SK-N-SH (cell line): ENCODE data around the gene NTSR1. TPM values are rescaled to one million over a fixed set of nuclear protein-coding genes. Genes with fewer than 3 reads are reported as not detected.

ENCODE experiments used
- CTCF ChIA-PET: fragments of 300-600, 350-600 bp; formaldehyde crosslinking; extraction: SDS; loops from one replicate; lab custom pipeline; 2021; lab: Yijun Ruan, JAX
- POLR2A ChIA-PET: fragments of 350-600 bp; sonication (Branson Sonifier 250); formaldehyde crosslinking; extraction: SDS; loops from one replicate; lab custom pipeline; 2020; ENCODE audit warnings: antibody characterized with exemption, inconsistent platforms; lab: Yijun Ruan, JAX
- DNase-seq: peaks from one replicate; pipeline ENCODE4 v3.0.0; 2012
- H2AFZ ChIP-seq: fragments of 200-600 bp; sonication (generic); 2 replicates; pipeline ENCODE4 v1.8.1; 2016; ENCODE audit warnings: antibody characterized with exemption, mild to moderate bottlenecking, low read depth
- H3F3A ChIP-seq: fragments of 200-600 bp; sonication (generic); replicated peaks from 2 replicates; pipeline ENCODE3; 2016; ENCODE audit warnings: antibody characterized with exemption, mild to moderate bottlenecking; ENCODE audit not compliant: insufficient read depth
- H3K27ac ChIP-seq, 2 experiments: fragments of 200-500 bp in 1 of 2; fragments of 200-600 bp in 1 of 2; sonication (Bioruptor generic) in 1 of 2; sonication (generic), shearing (Covaris generic) in 1 of 2; 2 replicates each; pipeline versions ENCODE4 v1.5.1 to v1.6.1; 2014 to 2016; ENCODE audit warnings: low read depth in 2 of 2, inconsistent platforms in 1 of 2, low read length in 1 of 2, mild to moderate bottlenecking in 1 of 2, mixed read lengths in 1 of 2
- H3K27me3 ChIP-seq: fragments of 200-600 bp; sonication (generic), shearing (Covaris generic); 2 replicates; pipeline ENCODE4 v1.6.1; 2016; ENCODE audit warnings: mixed run types; ENCODE audit not compliant: insufficient read depth
- H3K36me3 ChIP-seq, 2 experiments: fragments of 200-500 bp in 1 of 2; fragments of 200-600 bp in 1 of 2; sonication (Bioruptor generic) in 1 of 2; sonication (generic) in 1 of 2; replicated peaks in 1 of 2; 2 replicates each; pipeline versions ENCODE3 to v1.5.1; 2014 to 2016; ENCODE audit warnings: low read length in 1 of 2, mild to moderate bottlenecking in 1 of 2; ENCODE audit not compliant: insufficient read depth in 2 of 2, control insufficient read depth in 1 of 2
- H3K4me1 ChIP-seq, 2 experiments: fragments of 200-500 bp in 1 of 2; fragments of 200-600 bp in 1 of 2; sonication (Bioruptor generic) in 1 of 2; sonication (generic), shearing (Covaris generic) in 1 of 2; 2 replicates each; pipeline versions ENCODE4 v1.5.1 to v1.6.1; 2014 to 2016; ENCODE audit warnings: low read depth in 1 of 2, low read length in 1 of 2, mixed run types in 1 of 2; ENCODE audit not compliant: insufficient read depth in 2 of 2, control insufficient read depth in 1 of 2
- H3K4me2 ChIP-seq: fragments of 200-600 bp; sonication (generic), shearing (Covaris generic); 2 replicates; pipeline ENCODE4 v1.6.1; 2017; ENCODE audit warnings: mixed run types
- H3K4me3 ChIP-seq, 2 experiments: fragments of 200-500 bp in 1 of 2; fragments of 200-600 bp in 1 of 2; sonication (Bioruptor generic) in 1 of 2; sonication (generic), shearing (Covaris generic) in 1 of 2; 2 replicates each; pipeline versions ENCODE4 v1.5.1 to v1.8.1; 2014 to 2016; ENCODE audit warnings: low read depth in 2 of 2, inconsistent platforms in 1 of 2, low read length in 1 of 2, mild to moderate bottlenecking in 1 of 2, mixed read lengths in 1 of 2, moderate library complexity in 1 of 2
- H3K79me2 ChIP-seq: fragments of 200-600 bp; sonication (generic); 2 replicates; pipeline ENCODE4 v1.8.1; 2017; ENCODE audit warnings: mild to moderate bottlenecking; ENCODE audit not compliant: insufficient read depth
- H3K9ac ChIP-seq: fragments of 200-600 bp; sonication (generic); 2 replicates; pipeline ENCODE4 v1.6.1; 2017; ENCODE audit warnings: mixed run types
- H3K9me2 ChIP-seq: fragments of 200-600 bp; sonication (generic); 2 replicates; pipeline ENCODE4 v1.6.1; 2017; ENCODE audit warnings: mixed run types
- H3K9me3 ChIP-seq: fragments of 200-600 bp; sonication (generic); 2 replicates; pipeline ENCODE4 v1.6.1; 2017; ENCODE audit warnings: mixed run types, mild to moderate bottlenecking, moderate library complexity
- H4K20me1 ChIP-seq: fragments of 200-600 bp; sonication (generic); 2 replicates; pipeline ENCODE4 v1.6.1; 2017; ENCODE audit warnings: mild to moderate bottlenecking, mixed run types; ENCODE audit not compliant: insufficient read depth
- CHD2 ChIP-seq: fragments of 150-350 bp; IDR thresholded peaks from 2 replicates; pipeline ENCODE4 v1.6.1; 2018; ENCODE audit warnings: low read length; ENCODE audit not compliant: partially characterized antibody
- CTCF ChIP-seq: fragments of 200-600 bp; sonication (generic); IDR thresholded peaks from 2 replicates; pipeline ENCODE4 v1.6.1; 2017; ENCODE audit warnings: antibody characterized with exemption, mild to moderate bottlenecking, moderate library complexity
- FOSL2 ChIP-seq: IDR thresholded peaks from 2 replicates; pipeline ENCODE4 v1.4.0; 2012; ENCODE audit warnings: low read depth, mild to moderate bottlenecking, moderate library complexity, borderline replicate concordance
- GABPA ChIP-seq: IDR thresholded peaks from 2 replicates; pipeline ENCODE4 v1.4.0; 2012; ENCODE audit warnings: low read depth, mild to moderate bottlenecking
- GATA2 ChIP-seq: sonication (generic); formaldehyde crosslinking; IDR thresholded peaks from 2 replicates; pipeline ENCODE4 v1.5.0; 2020; ENCODE audit warnings: mild to moderate bottlenecking, missing genetic modification reagents
- JUND ChIP-seq: IDR thresholded peaks from 2 replicates; pipeline ENCODE4 v1.4.0; 2012
- MAX ChIP-seq: IDR thresholded peaks from 2 replicates; pipeline ENCODE4 v1.4.0; 2012; ENCODE audit warnings: low read depth
- MEF2A ChIP-seq: IDR thresholded peaks from 2 replicates; pipeline ENCODE4 v1.4.0; 2012; ENCODE audit warnings: low read depth, borderline replicate concordance
- RCOR1 ChIP-seq: fragments of 150-350 bp; IDR thresholded peaks from 2 replicates; pipeline ENCODE4 v1.6.1; 2017; ENCODE audit warnings: antibody characterized with exemption, low read length
- RFX5 ChIP-seq: IDR thresholded peaks from 2 replicates; pipeline ENCODE4 v1.6.1; 2012; ENCODE audit warnings: mild to moderate bottlenecking, improper control_type of control experiment, low read length
- SMC3 ChIP-seq: IDR thresholded peaks from 2 replicates; pipeline ENCODE4 v1.6.1; 2012; ENCODE audit warnings: low read depth, low read length, improper control_type of control experiment
- TAF1 ChIP-seq: IDR thresholded peaks from 2 replicates; pipeline ENCODE4 v1.6.1; 2012; ENCODE audit warnings: low read depth, mild to moderate bottlenecking, low read length, moderate library complexity, borderline replicate concordance
- TCF12 ChIP-seq: IDR thresholded peaks from 2 replicates; pipeline ENCODE4 v1.4.0; 2012
- USF2 ChIP-seq: fragments of 150-350 bp; IDR thresholded peaks from 2 replicates; pipeline ENCODE4 v1.6.1; 2017; ENCODE audit warnings: antibody characterized with exemption, low read length, low read depth, borderline replicate concordance
- WGBS: methylation state at CpG from one replicate; pipeline ENCODE4 v1.1.6; 2017; ENCODE audit warnings: low lambda C conversion rate; 5-methylcytosine and 5-hydroxymethylcytosine counted together
- polyA plus RNA-seq, 3 experiments: library from polyadenylated mRNA; depleted of rRNA; stranded (reverse); fragments of >200 nt; gene quantifications; 2 replicates each; pipeline ENCODE4 v1.2.3, GENCODE V29; 2012
- TF ChIP-seq, protein P1 (sequence below): fragments of 150-350 bp; IDR thresholded peaks from 2 replicates; pipeline ENCODE4 v1.6.1; 2016; ENCODE audit warnings: mild to moderate bottlenecking, low read depth, low read length

NTSR1 gene
- polyA plus RNA-seq, 1 of the 3 experiments (the other 2 are of a cell fraction) = 8.2 TPM

DNA sequence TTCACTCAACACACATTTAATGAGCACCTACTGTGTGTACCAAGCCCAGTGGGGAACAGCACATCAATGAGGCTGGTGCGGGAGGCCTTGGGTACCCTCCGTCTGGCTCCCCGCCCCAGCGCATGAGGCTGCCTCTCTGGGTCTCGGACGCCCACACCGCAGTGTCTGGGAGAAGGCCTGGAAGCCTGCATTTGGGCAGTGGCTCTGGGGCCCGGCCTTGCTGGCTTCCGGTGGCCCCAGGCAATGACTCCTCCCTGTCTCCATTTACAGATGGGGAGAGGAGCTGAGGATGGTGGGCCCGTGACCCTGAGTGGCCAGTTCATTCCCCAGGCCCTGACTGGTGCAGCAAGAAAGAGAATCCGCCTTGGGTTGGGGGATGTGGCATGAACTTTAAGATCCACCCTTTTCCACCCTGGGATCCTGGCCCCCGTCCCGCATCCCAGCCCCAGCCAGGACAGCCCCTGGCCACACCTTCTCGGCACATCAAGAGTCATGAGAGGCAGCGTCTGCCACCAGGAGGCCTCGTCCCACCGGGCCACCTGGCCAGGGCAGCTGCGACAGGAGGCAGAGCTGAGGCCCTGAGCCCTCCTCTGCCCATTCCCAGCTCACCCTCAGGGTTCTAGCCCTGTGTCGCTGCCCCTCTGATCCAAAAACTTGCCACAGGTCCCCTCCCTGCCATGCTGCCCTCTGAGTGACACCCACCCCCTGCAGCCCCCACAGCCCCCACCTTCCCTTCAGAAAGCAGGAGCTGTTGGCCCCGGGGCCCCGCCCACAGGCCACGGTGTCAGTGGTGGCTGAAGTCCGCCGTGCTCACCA lies 70.2 kb downstream of the NTSR1 start:
- no peaks in the 10 kb centered on the region for H4K20me1 ChIP-seq
- no peaks in the 10 kb centered on the region for H3K79me2 ChIP-seq
- no peak overlapping the region for H3K4me3 ChIP-seq
- H2AFZ ChIP-seq = no peak overlapping the region
- DNase-seq = peak; percentile 38
- no peaks in the 10 kb centered on the region for H3K9me3 ChIP-seq
- no peaks in the 10 kb centered on the region for H3K36me3 ChIP-seq
- H3F3A ChIP-seq = no peaks in the 10 kb centered on the region
- WGBS = 75% methylated on average over 18 of the region's 24 CpGs
- H3K9me2 ChIP-seq = no peaks in the 10 kb centered on the region
- CTCF ChIA-PET = interaction anchor here (0.8 to 3.8 kb wide), 2 partner anchors 11 to 13 kb away, joined by 3 to 31 read pairs; no protein-coding TSS in a partner anchor
- POLR2A ChIA-PET = no interaction called here
- no peak overlapping the region for H3K9ac ChIP-seq
- H3K4me2 ChIP-seq = no peak overlapping the region
- no peak for TF ChIP-seq FOSL2
- TF ChIP-seq SMC3 = no peak
- no peak for TF ChIP-seq MAX
- TF ChIP-seq USF2 = no peak
- no peak for TF ChIP-seq CHD2
- TF ChIP-seq RCOR1 = no peak
- TF ChIP-seq TAF1 = no peak
- no peak for TF ChIP-seq CTCF
- TF ChIP-seq GABPA = no peak
- TF ChIP-seq, protein P1, sequence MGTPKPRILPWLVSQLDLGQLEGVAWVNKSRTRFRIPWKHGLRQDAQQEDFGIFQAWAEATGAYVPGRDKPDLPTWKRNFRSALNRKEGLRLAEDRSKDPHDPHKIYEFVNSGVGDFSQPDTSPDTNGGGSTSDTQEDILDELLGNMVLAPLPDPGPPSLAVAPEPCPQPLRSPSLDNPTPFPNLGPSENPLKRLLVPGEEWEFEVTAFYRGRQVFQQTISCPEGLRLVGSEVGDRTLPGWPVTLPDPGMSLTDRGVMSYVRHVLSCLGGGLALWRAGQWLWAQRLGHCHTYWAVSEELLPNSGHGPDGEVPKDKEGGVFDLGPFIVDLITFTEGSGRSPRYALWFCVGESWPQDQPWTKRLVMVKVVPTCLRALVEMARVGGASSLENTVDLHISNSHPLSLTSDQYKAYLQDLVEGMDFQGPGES = no peak
- no peak for TF ChIP-seq JUND
- no peak for TF ChIP-seq RFX5
- no peak for TF ChIP-seq TCF12
- TF ChIP-seq GATA2 (CRISPR knock-in tag) = no peak
- TF ChIP-seq MEF2A = no peak
- TF ChIP-seq, all 33 proteins: peak for 0
- Histone ChIP-seq H3K4me1 (peaks cover 0 to 14% of the 10 kb centered on the region in 2 experiments; a peak in 1 of 4 replicates), H3K27me3 (no peaks in the 10 kb centered on the region), H3K27ac (no peak overlapping the region)
